Peyer's patch (tissue), 4 donors: ENCODE results near the gene SLC4A1.

Source experiments
- CTCF ChIP-seq, 6 experiments: fragments of 450-650 bp in 4 of 6; fragments of 200-600 bp in 2 of 6; sonication (generic) in 1 of 6; IDR thresholded peaks; one replicate each; pipeline ENCODE4 v1.5.1; 2017 to 2019; ENCODE audit warnings: antibody characterized with exemption in 6 of 6, mild to moderate bottlenecking in 3 of 6, moderate library complexity in 1 of 6
- POLR2A ChIP-seq, 2 donors: fragments of 450-650 bp; IDR thresholded peaks; one replicate each; pipeline ENCODE4 v1.5.1; 2017; ENCODE audit warnings: antibody characterized with exemption in 2 of 2, mild to moderate bottlenecking in 2 of 2, moderate library complexity in 2 of 2

GRCh38 chr17:44314869-44315661 lies 47.1 kb upstream of the SLC4A1 start:
- TF ChIP-seq CTCF (IDR thresholded peaks at IDR 0.05): no peak
- TF ChIP-seq POLR2A (IDR thresholded peaks at IDR 0.05): no peak
